SK-N-MC (cell line): ENCODE data around the gene RBBP8NL.

Experiments
- EZH2 ChIP-seq: fragments of 200-600 bp; sonication (generic); IDR thresholded peaks from one replicate; pipeline ENCODE4 v1.6.1; 2017; ENCODE audit warnings: antibody characterized with exemption
- FOXP2 ChIP-seq: optimal IDR thresholded peaks from 2 replicates; pipeline ENCODE3; 2011; ENCODE audit warnings: mild to moderate bottlenecking, moderate library complexity; ENCODE audit not compliant: insufficient read depth; ENCODE audit errors: extremely low read length, control extremely low read depth
- POLR2AphosphoS5 ChIP-seq: IDR thresholded peaks from 2 replicates; pipeline ENCODE4 v1.6.1; 2012; ENCODE audit warnings: mild to moderate bottlenecking, low read depth, low read length, borderline replicate concordance

GRCh38 chr20:62459488-62459887 is 32.1 kb upstream of the RBBP8NL start:
- no peak for TF ChIP-seq EZH2
- no peak for TF ChIP-seq POLR2AphosphoS5
- TF ChIP-seq FOXP2 = no peak
